ENCODE data around the gene ELMO1.

DNA sequence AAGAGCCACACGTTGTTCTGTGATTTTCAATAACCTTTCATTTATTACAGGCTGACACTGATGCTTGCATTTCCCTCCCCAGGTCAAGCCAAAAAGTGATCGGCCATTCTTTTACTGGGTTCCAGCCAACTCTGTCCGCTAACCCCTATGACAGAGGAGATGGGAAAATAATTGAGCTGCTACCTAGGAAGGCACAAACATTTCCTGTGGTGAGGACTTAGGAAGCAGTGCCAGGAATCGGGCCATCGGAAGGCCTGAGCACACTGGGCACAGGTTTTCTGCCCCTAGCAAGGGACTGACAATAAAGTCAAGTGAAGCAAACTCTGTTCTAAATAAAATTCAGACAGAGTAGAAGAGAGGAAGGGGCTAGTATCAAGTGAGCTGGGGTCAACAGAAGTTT, 411.4 kb downstream of the ELMO1 start:
- TF ChIP-seq, protein P1, sequence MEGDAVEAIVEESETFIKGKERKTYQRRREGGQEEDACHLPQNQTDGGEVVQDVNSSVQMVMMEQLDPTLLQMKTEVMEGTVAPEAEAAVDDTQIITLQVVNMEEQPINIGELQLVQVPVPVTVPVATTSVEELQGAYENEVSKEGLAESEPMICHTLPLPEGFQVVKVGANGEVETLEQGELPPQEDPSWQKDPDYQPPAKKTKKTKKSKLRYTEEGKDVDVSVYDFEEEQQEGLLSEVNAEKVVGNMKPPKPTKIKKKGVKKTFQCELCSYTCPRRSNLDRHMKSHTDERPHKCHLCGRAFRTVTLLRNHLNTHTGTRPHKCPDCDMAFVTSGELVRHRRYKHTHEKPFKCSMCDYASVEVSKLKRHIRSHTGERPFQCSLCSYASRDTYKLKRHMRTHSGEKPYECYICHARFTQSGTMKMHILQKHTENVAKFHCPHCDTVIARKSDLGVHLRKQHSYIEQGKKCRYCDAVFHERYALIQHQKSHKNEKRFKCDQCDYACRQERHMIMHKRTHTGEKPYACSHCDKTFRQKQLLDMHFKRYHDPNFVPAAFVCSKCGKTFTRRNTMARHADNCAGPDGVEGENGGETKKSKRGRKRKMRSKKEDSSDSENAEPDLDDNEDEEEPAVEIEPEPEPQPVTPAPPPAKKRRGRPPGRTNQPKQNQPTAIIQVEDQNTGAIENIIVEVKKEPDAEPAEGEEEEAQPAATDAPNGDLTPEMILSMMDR (IDR thresholded peaks at IDR 0.05), result no peak
- no peak for TF ChIP-seq POLR2A (IDR thresholded peaks at IDR 0.05)

Measured in body of pancreas (tissue), 4 donors.